ENCODE results near the gene SLC12A9.
"Not testable (repeated sequence)": the region's sequence is repeated elsewhere in the genome, so short reads cannot be mapped to it uniquely, and the experiment has no call there.

The SLC12A9 gene

GRCh38 chr7:100852048-100852872 is at the start of gene SLC12A9:
Gene SLC12A9 (plus strand): TSS chr7:100852713. CDS start chr7:100854198, 1,485 bp downstream.
- H3K36me3 ChIP-seq (ENCODE audit: control insufficient read depth in 2 of 2, insufficient read depth in 2 of 2, low read length in 2 of 2), result peaks cover 4 to 6% of the 10 kb centered on the region in 2 donors
- H3K9ac ChIP-seq (ENCODE audit: low read depth in 1 of 2, low read length in 2 of 2), result peak within 1 kb of the TSS; percentile 63 to 70
- H3K4me1 ChIP-seq (ENCODE audit: control insufficient read depth in 2 of 2, insufficient read depth in 2 of 2, low read length in 2 of 2), result peaks cover 11 to 14% of the 10 kb centered on the region in 2 donors
- peak within 1 kb of the TSS; percentile 81 for H3K4me3 ChIP-seq (ENCODE audit: low read length in 2 of 2)
- peak within 1 kb of the TSS; percentile 14 to 32 for H3K27ac ChIP-seq (ENCODE audit: low read depth in 2 of 2, low read length in 2 of 2)
- no peaks in the 10 kb centered on the region for H3K9me3 ChIP-seq (ENCODE audit: control insufficient read depth in 2 of 2, low read length in 2 of 2)
- H3K27me3 ChIP-seq (ENCODE audit: control insufficient read depth in 2 of 2, insufficient read depth in 2 of 2, low read length in 2 of 2), result no peaks in the 10 kb centered on the region

- peak overlapping the region; percentile 52 to 62 for H3K9ac ChIP-seq (ENCODE audit: low read depth in 1 of 2, low read length in 2 of 2)
- H3K27ac ChIP-seq (ENCODE audit: low read depth in 2 of 2, low read length in 2 of 2), result peak overlapping the region; percentile 32 to 62
Measured at GRCh38 chr7:100802951-100803350, 49.6 kb upstream of the SLC12A9 start.

GRCh38 chr7:100803398-100804161 is 48.9 kb upstream of the SLC12A9 start:
- peak overlapping the region in 1 of 2 donors; percentile 53 for H3K4me3 ChIP-seq (ENCODE audit: low read length in 2 of 2)
- no peaks in the 10 kb centered on the region for H3K9me3 ChIP-seq (ENCODE audit: control insufficient read depth in 2 of 2, low read length in 2 of 2)
- H3K4me1 ChIP-seq (ENCODE audit: control insufficient read depth in 2 of 2, insufficient read depth in 2 of 2, low read length in 2 of 2), result peaks cover 13 to 35% of the 10 kb centered on the region in 2 donors
- peak overlapping the region; percentile 52 to 62 for H3K9ac ChIP-seq (ENCODE audit: low read depth in 1 of 2, low read length in 2 of 2)
- peaks cover 23 to 25% of the 10 kb centered on the region in 2 donors for H3K36me3 ChIP-seq (ENCODE audit: control insufficient read depth in 2 of 2, insufficient read depth in 2 of 2, low read length in 2 of 2)
- H3K27me3 ChIP-seq (ENCODE audit: control insufficient read depth in 2 of 2, insufficient read depth in 2 of 2, low read length in 2 of 2), result no peaks in the 10 kb centered on the region
- H3K27ac ChIP-seq (ENCODE audit: low read depth in 2 of 2, low read length in 2 of 2), result peak overlapping the region; percentile 56 to 62

More at GRCh38 chr7:100802951-100803350, 49.6 kb upstream of the SLC12A9 start:
- H3K27me3 ChIP-seq (ENCODE audit: control insufficient read depth in 2 of 2, insufficient read depth in 2 of 2, low read length in 2 of 2), result no peaks in the 10 kb centered on the region
- H3K4me1 ChIP-seq (ENCODE audit: control insufficient read depth in 2 of 2, insufficient read depth in 2 of 2, low read length in 2 of 2), result peaks cover 13 to 35% of the 10 kb centered on the region in 2 donors
- no peaks in the 10 kb centered on the region for H3K9me3 ChIP-seq (ENCODE audit: control insufficient read depth in 2 of 2, low read length in 2 of 2)
- peak overlapping the region in 1 of 2 donors; percentile 53 for H3K4me3 ChIP-seq (ENCODE audit: low read length in 2 of 2)
- peaks cover 20 to 21% of the 10 kb centered on the region in 2 donors for H3K36me3 ChIP-seq (ENCODE audit: control insufficient read depth in 2 of 2, insufficient read depth in 2 of 2, low read length in 2 of 2)

- Histone ChIP-seq H3K4me3 (ENCODE audit: low read length in 2 of 2) (no peak overlapping the region), H3K27ac (ENCODE audit: low read depth in 2 of 2, low read length in 2 of 2) (no peak overlapping the region), H3K9me3 (ENCODE audit: control insufficient read depth in 2 of 2, low read length in 2 of 2) (no peaks in the 10 kb centered on the region), H3K27me3 (ENCODE audit: control insufficient read depth in 2 of 2, insufficient read depth in 2 of 2, low read length in 2 of 2) (no peaks in the 10 kb centered on the region), H3K4me1 (ENCODE audit: control insufficient read depth in 2 of 2, insufficient read depth in 2 of 2, low read length in 2 of 2) (peaks cover 13 to 29% of the 10 kb centered on the region in 2 donors), H3K36me3 (ENCODE audit: control insufficient read depth in 2 of 2, insufficient read depth in 2 of 2, low read length in 2 of 2) (peaks cover 23 to 31% of the 10 kb centered on the region in 2 donors), H3K9ac (ENCODE audit: low read depth in 1 of 2, low read length in 2 of 2) (no peak overlapping the region)
Measured at GRCh38 chr7:100804681-100805431, 47.7 kb upstream of the SLC12A9 start.

DNA sequence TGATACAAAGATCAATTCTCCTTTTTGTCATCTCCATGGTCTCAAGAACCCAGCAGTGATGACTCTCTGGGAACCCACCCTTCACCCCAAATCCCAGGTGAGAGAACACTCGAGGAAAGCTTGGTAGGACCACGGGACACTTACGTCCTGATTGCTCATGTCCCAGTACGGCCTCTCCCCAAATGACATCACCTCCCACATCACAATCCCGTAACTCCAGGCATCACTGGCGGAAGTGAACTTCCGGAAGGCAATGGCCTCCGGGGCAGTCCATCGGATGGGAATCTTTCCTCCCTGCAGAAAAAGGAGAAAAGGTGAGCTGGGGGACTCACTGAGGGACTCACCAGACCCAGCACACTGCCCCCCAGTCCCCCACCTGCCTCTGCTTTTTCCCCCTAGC is 46.2 kb upstream of the SLC12A9 start:
- Histone ChIP-seq H3K4me1 (ENCODE audit: control insufficient read depth in 2 of 2, insufficient read depth in 2 of 2, low read length in 2 of 2) (peaks cover 13 to 22% of the 10 kb centered on the region in 2 donors), H3K9me3 (ENCODE audit: control insufficient read depth in 2 of 2, low read length in 2 of 2) (no peaks in the 10 kb centered on the region), H3K27me3 (ENCODE audit: control insufficient read depth in 2 of 2, insufficient read depth in 2 of 2, low read length in 2 of 2) (no peaks in the 10 kb centered on the region), H3K36me3 (ENCODE audit: control insufficient read depth in 2 of 2, insufficient read depth in 2 of 2, low read length in 2 of 2) (peaks cover 23 to 35% of the 10 kb centered on the region in 2 donors), H3K27ac (ENCODE audit: low read depth in 2 of 2, low read length in 2 of 2) (no peak overlapping the region), H3K9ac (ENCODE audit: low read depth in 1 of 2, low read length in 2 of 2) (no peak overlapping the region), H3K4me3 (ENCODE audit: low read length in 2 of 2) (no peak overlapping the region)

DNA sequence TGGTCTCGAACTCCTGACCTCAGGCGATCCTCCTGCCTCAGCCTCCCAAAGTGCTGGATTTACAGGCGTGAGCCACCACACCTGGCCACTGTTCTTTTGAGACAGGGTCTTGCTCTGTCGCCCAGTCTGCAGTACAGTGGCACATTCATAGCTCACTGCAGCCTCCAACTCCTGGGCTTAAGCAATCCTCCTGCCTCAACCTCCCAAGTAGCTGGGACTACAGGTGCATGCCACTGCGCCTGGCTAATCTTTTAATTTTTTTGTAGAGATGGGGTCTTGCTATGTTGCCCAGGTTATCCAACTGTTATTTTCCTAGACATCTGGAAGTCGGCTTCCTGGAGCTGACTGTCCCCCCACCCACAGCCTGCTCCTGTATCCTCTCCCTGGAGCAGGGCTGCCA is 45.6 kb upstream of the SLC12A9 start:
- H3K9ac ChIP-seq (ENCODE audit: low read depth in 1 of 2, low read length in 2 of 2); H3K4me3 ChIP-seq (ENCODE audit: low read length in 2 of 2); H3K27me3 ChIP-seq (ENCODE audit: control insufficient read depth in 2 of 2, insufficient read depth in 2 of 2, low read length in 2 of 2); H3K27ac ChIP-seq (ENCODE audit: low read depth in 2 of 2, low read length in 2 of 2); H3K9me3 ChIP-seq (ENCODE audit: control insufficient read depth in 2 of 2, low read length in 2 of 2): not testable (repeated sequence)
- peaks cover 13 to 19% of the 10 kb centered on the region in 2 donors for H3K4me1 ChIP-seq (ENCODE audit: control insufficient read depth in 2 of 2, insufficient read depth in 2 of 2, low read length in 2 of 2)
- peaks cover 23 to 38% of the 10 kb centered on the region in 2 donors for H3K36me3 ChIP-seq (ENCODE audit: control insufficient read depth in 2 of 2, insufficient read depth in 2 of 2, low read length in 2 of 2)

DNA sequence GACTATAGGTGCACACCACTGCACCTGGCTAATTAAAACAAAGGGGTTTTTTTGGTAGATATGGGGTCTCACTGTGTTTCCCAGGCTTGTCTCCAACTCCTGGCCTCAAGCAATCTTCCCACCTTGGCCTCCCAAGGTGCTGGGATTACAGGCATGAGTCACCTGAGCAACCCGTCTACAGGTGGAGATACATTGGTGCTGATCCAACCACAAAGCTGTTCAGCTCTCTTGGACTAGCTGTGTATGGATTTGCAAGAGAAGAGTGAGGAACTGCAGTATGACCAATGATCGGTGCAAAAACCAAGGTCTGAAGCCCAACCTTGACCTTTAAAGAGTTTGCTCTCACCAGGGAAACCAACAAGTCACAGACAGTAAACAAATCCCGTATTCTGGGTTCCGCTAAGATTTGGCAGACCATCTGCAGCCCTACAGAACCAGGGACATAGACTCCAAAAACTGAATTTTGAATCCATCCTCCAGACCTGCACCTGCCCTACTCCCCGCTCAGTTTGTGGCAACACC is 44.1 kb upstream of the SLC12A9 start:
- no peaks in the 10 kb centered on the region for H3K9me3 ChIP-seq (ENCODE audit: control insufficient read depth in 2 of 2, low read length in 2 of 2)
- peaks cover 31 to 45% of the 10 kb centered on the region in 2 donors for H3K36me3 ChIP-seq (ENCODE audit: control insufficient read depth in 2 of 2, insufficient read depth in 2 of 2, low read length in 2 of 2)
- peaks cover 4 to 5% of the 10 kb centered on the region in 2 donors for H3K4me1 ChIP-seq (ENCODE audit: control insufficient read depth in 2 of 2, insufficient read depth in 2 of 2, low read length in 2 of 2)
- H3K9ac ChIP-seq (ENCODE audit: low read depth in 1 of 2, low read length in 2 of 2), result no peak overlapping the region
- H3K27ac ChIP-seq (ENCODE audit: low read depth in 2 of 2, low read length in 2 of 2), result no peak overlapping the region
- no peaks in the 10 kb centered on the region for H3K27me3 ChIP-seq (ENCODE audit: control insufficient read depth in 2 of 2, insufficient read depth in 2 of 2, low read length in 2 of 2)
- no peak overlapping the region for H3K4me3 ChIP-seq (ENCODE audit: low read length in 2 of 2)

DNA sequence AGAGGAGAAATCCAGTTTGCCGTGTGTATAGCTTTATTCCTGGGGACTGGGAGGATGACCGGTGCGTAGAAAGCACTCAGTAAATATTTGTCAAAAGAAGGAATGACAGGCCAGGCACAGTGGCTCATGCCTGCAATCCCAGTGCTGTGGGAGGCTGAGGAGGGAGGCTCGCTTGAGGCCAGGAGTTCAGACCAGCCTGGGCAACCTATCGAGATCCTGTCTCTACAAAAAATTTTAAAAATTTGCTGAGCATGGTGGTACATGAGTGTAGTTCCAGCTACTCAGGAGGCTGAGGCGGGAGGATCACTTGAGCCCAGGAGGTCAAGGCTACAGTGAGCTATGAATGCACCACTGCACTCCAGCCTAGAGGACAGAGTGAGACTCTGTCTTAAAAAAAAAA is 41.0 kb upstream of the SLC12A9 start:
- Histone ChIP-seq H3K9ac (ENCODE audit: low read depth in 1 of 2, low read length in 2 of 2) (no peak overlapping the region), H3K4me3 (ENCODE audit: low read length in 2 of 2) (no peak overlapping the region), H3K4me1 (ENCODE audit: control insufficient read depth in 2 of 2, insufficient read depth in 2 of 2, low read length in 2 of 2) (no peaks in the 10 kb centered on the region), H3K36me3 (ENCODE audit: control insufficient read depth in 2 of 2, insufficient read depth in 2 of 2, low read length in 2 of 2) (peaks cover 25 to 41% of the 10 kb centered on the region in 2 donors), H3K27ac (ENCODE audit: low read depth in 2 of 2, low read length in 2 of 2) (no peak overlapping the region), H3K27me3 (ENCODE audit: control insufficient read depth in 2 of 2, insufficient read depth in 2 of 2, low read length in 2 of 2) (no peaks in the 10 kb centered on the region), H3K9me3 (ENCODE audit: control insufficient read depth in 2 of 2, low read length in 2 of 2) (no peaks in the 10 kb centered on the region)

DNA sequence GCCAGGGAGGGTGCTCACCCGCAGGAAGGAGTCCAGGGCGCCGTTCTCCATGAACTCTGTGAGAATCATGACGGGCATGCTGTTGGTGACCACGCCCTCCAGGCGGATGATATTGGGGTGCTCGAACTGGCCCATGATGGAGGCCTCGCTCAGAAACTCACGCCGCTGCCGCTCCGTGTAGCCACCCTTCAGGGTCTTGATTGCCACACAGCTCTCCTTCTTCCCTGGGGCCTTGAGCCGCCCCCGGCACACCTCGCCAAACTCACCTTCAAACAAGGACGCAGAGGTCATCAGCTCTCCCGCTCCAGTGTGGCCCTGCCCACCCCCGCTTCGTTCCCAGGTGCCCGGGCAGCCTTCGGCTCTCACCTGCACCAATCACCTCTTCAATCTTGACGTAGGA is 39.8 kb upstream of the SLC12A9 start:
- Histone ChIP-seq H3K9ac (ENCODE audit: low read depth in 1 of 2, low read length in 2 of 2) (no peak overlapping the region), H3K9me3 (ENCODE audit: control insufficient read depth in 2 of 2, low read length in 2 of 2) (no peaks in the 10 kb centered on the region), H3K27ac (ENCODE audit: low read depth in 2 of 2, low read length in 2 of 2) (no peak overlapping the region), H3K36me3 (ENCODE audit: control insufficient read depth in 2 of 2, insufficient read depth in 2 of 2, low read length in 2 of 2) (peaks cover 24 to 36% of the 10 kb centered on the region in 2 donors), H3K4me3 (ENCODE audit: low read length in 2 of 2) (no peak overlapping the region), H3K27me3 (ENCODE audit: control insufficient read depth in 2 of 2, insufficient read depth in 2 of 2, low read length in 2 of 2) (no peaks in the 10 kb centered on the region), H3K4me1 (ENCODE audit: control insufficient read depth in 2 of 2, insufficient read depth in 2 of 2, low read length in 2 of 2) (no peaks in the 10 kb centered on the region)

Data from mucosa of rectum (tissue), 2 donors.